ENCODE results near the gene CNNM1. TPM values are rescaled to one million over a fixed set of nuclear protein-coding genes. Genes with fewer than 3 reads are reported as not detected.

Gene CNNM1
- total RNA-seq, 1 donor from 2014 or later: 0.08 TPM

DNA sequence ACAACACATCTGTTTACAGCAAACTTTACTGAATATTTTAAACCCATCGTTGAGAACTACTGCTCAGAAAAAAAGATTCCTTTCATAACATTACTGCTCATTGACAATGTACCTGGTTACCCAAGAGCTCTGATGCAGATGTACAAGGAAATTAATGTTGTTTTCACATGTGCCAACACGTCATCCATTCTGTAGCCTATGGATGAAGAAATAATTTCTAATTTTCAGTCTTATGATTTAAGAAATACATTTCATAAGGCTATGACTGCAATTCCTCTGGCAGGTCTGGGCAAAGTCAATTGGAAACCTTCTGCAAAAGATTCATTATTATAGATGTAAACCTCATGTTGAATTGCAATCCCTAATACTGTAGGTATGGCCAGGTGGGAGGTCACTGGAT, 16.7 kb upstream of the CNNM1 start:
- DNase-seq (ENCODE audit: low spot score): no peak
- TF ChIP-seq, protein P1, sequence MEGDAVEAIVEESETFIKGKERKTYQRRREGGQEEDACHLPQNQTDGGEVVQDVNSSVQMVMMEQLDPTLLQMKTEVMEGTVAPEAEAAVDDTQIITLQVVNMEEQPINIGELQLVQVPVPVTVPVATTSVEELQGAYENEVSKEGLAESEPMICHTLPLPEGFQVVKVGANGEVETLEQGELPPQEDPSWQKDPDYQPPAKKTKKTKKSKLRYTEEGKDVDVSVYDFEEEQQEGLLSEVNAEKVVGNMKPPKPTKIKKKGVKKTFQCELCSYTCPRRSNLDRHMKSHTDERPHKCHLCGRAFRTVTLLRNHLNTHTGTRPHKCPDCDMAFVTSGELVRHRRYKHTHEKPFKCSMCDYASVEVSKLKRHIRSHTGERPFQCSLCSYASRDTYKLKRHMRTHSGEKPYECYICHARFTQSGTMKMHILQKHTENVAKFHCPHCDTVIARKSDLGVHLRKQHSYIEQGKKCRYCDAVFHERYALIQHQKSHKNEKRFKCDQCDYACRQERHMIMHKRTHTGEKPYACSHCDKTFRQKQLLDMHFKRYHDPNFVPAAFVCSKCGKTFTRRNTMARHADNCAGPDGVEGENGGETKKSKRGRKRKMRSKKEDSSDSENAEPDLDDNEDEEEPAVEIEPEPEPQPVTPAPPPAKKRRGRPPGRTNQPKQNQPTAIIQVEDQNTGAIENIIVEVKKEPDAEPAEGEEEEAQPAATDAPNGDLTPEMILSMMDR (IDR thresholded peaks at IDR 0.05; ENCODE audit: unreplicated experiment): no peak
- H3K9me3 Mint-ChIP-seq (ENCODE audit: unreplicated experiment): no peaks in the 10 kb centered on the region
- H3K36me3 Mint-ChIP-seq (ENCODE audit: low read depth, unreplicated experiment): no peaks in the 10 kb centered on the region
- no peaks in the 10 kb centered on the region for H3K27me3 Mint-ChIP-seq (ENCODE audit: unreplicated experiment)
- no peak overlapping the region for H3K27ac Mint-ChIP-seq (ENCODE audit: unreplicated experiment)
- no peaks in the 10 kb centered on the region for H3K4me1 Mint-ChIP-seq (ENCODE audit: unreplicated experiment)
- no peak overlapping the region for H3K4me3 Mint-ChIP-seq (ENCODE audit: unreplicated experiment)

DNA sequence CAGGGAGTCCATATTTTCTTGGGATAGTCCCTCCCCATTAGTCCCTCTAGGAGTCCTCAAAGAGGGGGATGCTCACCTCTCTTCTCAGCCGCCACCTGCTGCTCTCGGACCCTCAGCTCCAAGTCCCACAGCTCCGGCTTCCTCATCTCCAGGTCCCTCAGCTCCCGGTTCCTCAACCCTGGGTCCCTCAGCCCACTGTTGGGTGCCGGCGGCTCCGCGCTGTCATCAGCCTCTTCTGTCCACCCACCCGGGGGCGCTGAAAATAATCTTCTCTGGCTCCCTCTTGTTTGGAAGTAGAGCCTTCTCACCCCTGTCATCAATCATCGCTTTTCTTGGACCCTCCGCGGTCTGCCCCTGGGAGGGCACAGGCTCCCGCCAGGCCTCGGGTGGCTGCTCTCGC, 13.3 kb upstream of the CNNM1 start:
- peaks cover 3% of the 10 kb centered on the region for H3K4me1 Mint-ChIP-seq (ENCODE audit: unreplicated experiment)
- no peak for DNase-seq (ENCODE audit: low spot score)
- no peaks in the 10 kb centered on the region for H3K27me3 Mint-ChIP-seq (ENCODE audit: unreplicated experiment)
- H3K27ac Mint-ChIP-seq (ENCODE audit: unreplicated experiment): no peak overlapping the region
- H3K36me3 Mint-ChIP-seq (ENCODE audit: low read depth, unreplicated experiment): no peaks in the 10 kb centered on the region
- H3K9me3 Mint-ChIP-seq (ENCODE audit: unreplicated experiment): no peaks in the 10 kb centered on the region
- TF ChIP-seq, protein P1 (IDR thresholded peaks at IDR 0.05; ENCODE audit: unreplicated experiment): no peak
- no peak overlapping the region for H3K4me3 Mint-ChIP-seq (ENCODE audit: unreplicated experiment)

DNA sequence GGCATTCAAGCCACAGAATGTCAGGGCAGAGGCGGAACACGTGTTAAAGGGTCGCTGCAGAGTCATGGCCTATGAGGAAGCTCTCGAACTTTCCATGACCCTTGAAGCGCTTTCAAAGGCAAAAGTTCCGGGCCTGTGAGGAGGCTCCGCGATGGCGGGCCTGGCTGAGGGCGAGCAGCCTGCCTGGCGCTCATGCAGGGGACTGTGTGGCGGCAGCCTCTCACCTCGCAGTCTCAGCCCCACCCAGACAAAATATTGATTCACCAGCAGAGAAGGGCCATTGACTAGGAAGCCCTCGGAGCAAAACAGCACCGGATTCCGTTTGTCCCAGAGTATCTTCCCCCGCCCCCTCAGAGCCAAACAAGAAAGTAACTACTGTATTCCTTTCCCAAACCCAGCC, 12.8 kb upstream of the CNNM1 start:
- peaks cover 3% of the 10 kb centered on the region for H3K4me1 Mint-ChIP-seq (ENCODE audit: unreplicated experiment)
- DNase-seq (ENCODE audit: low spot score): no peak
- H3K4me3 Mint-ChIP-seq (ENCODE audit: unreplicated experiment): no peak overlapping the region
- no peaks in the 10 kb centered on the region for H3K9me3 Mint-ChIP-seq (ENCODE audit: unreplicated experiment)
- H3K27ac Mint-ChIP-seq (ENCODE audit: unreplicated experiment): no peak overlapping the region
- no peaks in the 10 kb centered on the region for H3K36me3 Mint-ChIP-seq (ENCODE audit: low read depth, unreplicated experiment)
- TF ChIP-seq, protein P1 (IDR thresholded peaks at IDR 0.05; ENCODE audit: unreplicated experiment): no peak
- no peaks in the 10 kb centered on the region for H3K27me3 Mint-ChIP-seq (ENCODE audit: unreplicated experiment)

DNA sequence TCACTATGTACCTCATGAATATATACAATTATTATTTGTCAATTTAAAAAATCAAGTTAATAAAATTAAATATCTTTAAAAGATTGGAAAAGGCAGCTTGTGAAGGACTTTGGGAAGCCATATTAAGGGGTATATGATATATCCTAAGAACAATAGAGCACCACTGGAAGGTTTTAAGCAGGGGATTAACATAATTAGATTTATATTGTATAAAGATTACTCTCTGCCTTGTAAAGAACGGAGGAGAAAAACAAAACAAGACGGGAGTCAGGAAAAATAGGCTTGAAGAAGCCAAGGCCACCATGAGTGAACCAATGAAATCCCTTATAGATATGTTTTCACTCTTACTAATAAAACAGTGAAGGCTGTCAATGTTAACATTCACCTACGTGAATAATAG, 11.1 kb upstream of the CNNM1 start:
- no peak overlapping the region for H3K4me3 Mint-ChIP-seq (ENCODE audit: unreplicated experiment)
- H3K4me1 Mint-ChIP-seq (ENCODE audit: unreplicated experiment): peaks cover 3% of the 10 kb centered on the region
- no peaks in the 10 kb centered on the region for H3K27me3 Mint-ChIP-seq (ENCODE audit: unreplicated experiment)

DNA sequence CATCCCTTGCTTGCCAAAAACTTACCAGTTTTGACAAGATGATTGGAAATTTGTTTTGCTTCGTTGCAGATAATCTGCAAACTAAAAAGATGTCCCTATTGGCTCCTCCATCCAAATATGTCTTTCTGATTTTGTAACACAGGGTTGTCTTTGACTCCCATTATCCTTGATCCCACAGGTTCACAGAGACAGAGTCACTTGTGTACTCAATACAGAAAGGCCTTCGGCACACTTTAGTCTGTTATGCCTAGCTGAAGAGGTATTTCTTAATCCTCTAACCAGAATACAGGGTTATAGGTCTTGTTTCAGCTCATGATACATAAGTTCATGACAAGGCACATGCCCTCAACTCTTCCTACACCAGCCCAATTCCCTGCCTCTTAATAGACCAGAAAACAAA, 10.7 kb upstream of the CNNM1 start:
- Mint-ChIP-seq H3K27ac (ENCODE audit: unreplicated experiment) (no peak overlapping the region), H3K9me3 (ENCODE audit: unreplicated experiment) (no peaks in the 10 kb centered on the region), H3K36me3 (ENCODE audit: low read depth, unreplicated experiment) (no peaks in the 10 kb centered on the region), H3K4me1 (ENCODE audit: unreplicated experiment) (peaks cover 3% of the 10 kb centered on the region), H3K27me3 (ENCODE audit: unreplicated experiment) (no peaks in the 10 kb centered on the region), H3K4me3 (ENCODE audit: unreplicated experiment) (no peak overlapping the region)
- no peak for DNase-seq (ENCODE audit: low spot score)
- TF ChIP-seq, protein P1 (IDR thresholded peaks at IDR 0.05; ENCODE audit: unreplicated experiment): no peak

More for the DNA sequence above, 11.1 kb upstream of the CNNM1 start:
- H3K9me3 Mint-ChIP-seq (ENCODE audit: unreplicated experiment): no peaks in the 10 kb centered on the region
- no peak overlapping the region for H3K27ac Mint-ChIP-seq (ENCODE audit: unreplicated experiment)
- no peaks in the 10 kb centered on the region for H3K36me3 Mint-ChIP-seq (ENCODE audit: low read depth, unreplicated experiment)
- no peak for DNase-seq (ENCODE audit: low spot score)
- TF ChIP-seq, protein P1 (IDR thresholded peaks at IDR 0.05; ENCODE audit: unreplicated experiment): no peak

All from endothelial cell (in vitro differentiated cells).